Measurements from ENCODE around the gene SCMH1.

- TF ChIP-seq EZH2 (IDR thresholded peaks at IDR 0.05; ENCODE audit: borderline replicate concordance, low read depth, low read length, severe bottlenecking) (no peak), CTCF (IDR thresholded peaks at IDR 0.05; ENCODE audit: extremely low read depth in 1 of 2, insufficient read depth in 1 of 2, low read depth in 1 of 2, low read length in 2 of 2) (no peak)
Observed at GRCh38 chr1:41018018-41018410, 224.1 kb downstream of the SCMH1 start.

Data from endothelial cell of umbilical vein (primary cell).